SK-N-SH treated with all-trans-retinoic acid at 6 μM for 48 hours (cell line): ENCODE data around the gene BNC2.

Experiments
- ARNTL ChIP-seq: fragments of 450-650 bp; formaldehyde crosslinking; IDR thresholded peaks from 2 replicates; pipeline ENCODE4 v1.5.0; 2020; ENCODE audit warnings: low read depth, mild to moderate bottlenecking, moderate library complexity, borderline replicate concordance
- BACH2 ChIP-seq: fragments of 250-450 bp; sonication (Bioruptor Pico); IDR thresholded peaks from 2 replicates; pipeline ENCODE4 v1.9.0; 2021; ENCODE audit warnings: mild to moderate bottlenecking, borderline replicate concordance
- CSDC2 ChIP-seq: fragments of 250-450 bp; sonication (Bioruptor Pico); IDR thresholded peaks from 2 replicates; pipeline ENCODE4 v1.5.0; 2020; ENCODE audit warnings: mild to moderate bottlenecking, moderate library complexity
- ESRRG ChIP-seq: fragments of 250-450 bp; sonication (Bioruptor Pico); IDR thresholded peaks from 2 replicates; pipeline ENCODE4 v1.6.1; 2021; ENCODE audit warnings: mild to moderate bottlenecking
- ISL1 ChIP-seq: fragments of 250-450 bp; sonication (Bioruptor Pico); IDR thresholded peaks from 2 replicates; pipeline ENCODE4 v2.1.2; 2022; ENCODE audit warnings: mild to moderate bottlenecking, moderate library complexity
- RARB ChIP-seq: fragments of 250-450 bp; sonication (Bioruptor Pico); IDR thresholded peaks from 2 replicates; pipeline ENCODE4 v1.8.0; 2021; ENCODE audit warnings: mild to moderate bottlenecking, moderate library complexity
- SNAI2 ChIP-seq: fragments of 250-450 bp; sonication (Bioruptor Pico); IDR thresholded peaks from 2 replicates; pipeline ENCODE4 v1.5.0; 2020; ENCODE audit warnings: mild to moderate bottlenecking, moderate library complexity
- TCF4 ChIP-seq: fragments of 250-450 bp; sonication (Bioruptor Pico); IDR thresholded peaks from 2 replicates; pipeline ENCODE4 v1.8.0; 2021; ENCODE audit warnings: mild to moderate bottlenecking, moderate library complexity, borderline replicate concordance
- ZNF565 ChIP-seq: fragments of 450-650 bp; formaldehyde crosslinking; conservative IDR thresholded peaks from 2 replicates; pipeline ENCODE4 v1.5.0; 2020; ENCODE audit warnings: low read depth, mild to moderate bottlenecking, moderate library complexity
- ZNF70 ChIP-seq: fragments of 450-650 bp; formaldehyde crosslinking; IDR thresholded peaks from 2 replicates; pipeline ENCODE4 v1.5.0; 2020; ENCODE audit warnings: mild to moderate bottlenecking, moderate library complexity
- ZNF8 ChIP-seq: fragments of 450-650 bp; formaldehyde crosslinking; IDR thresholded peaks from 2 replicates; pipeline ENCODE4 v1.5.0; 2020; ENCODE audit warnings: mild to moderate bottlenecking, moderate library complexity
- TF ChIP-seq, protein P1 (sequence below): fragments of 250-450 bp; sonication (Bioruptor Pico); IDR thresholded peaks from 2 replicates; pipeline ENCODE4 v1.5.1; 2021; ENCODE audit warnings: mild to moderate bottlenecking, moderate library complexity
- TF ChIP-seq, protein P2 (sequence below): fragments of 250-450 bp; sonication (Bioruptor Pico); IDR thresholded peaks from 2 replicates; pipeline ENCODE4 v1.5.1; 2020; ENCODE audit warnings: low read depth, mild to moderate bottlenecking, moderate library complexity
- TF ChIP-seq, protein P3 (sequence below): fragments of 250-450 bp; sonication (Bioruptor Pico); IDR thresholded peaks from 2 replicates; pipeline ENCODE4 v1.8.0; 2020; ENCODE audit warnings: mild to moderate bottlenecking, moderate library complexity, borderline replicate concordance

DNA sequence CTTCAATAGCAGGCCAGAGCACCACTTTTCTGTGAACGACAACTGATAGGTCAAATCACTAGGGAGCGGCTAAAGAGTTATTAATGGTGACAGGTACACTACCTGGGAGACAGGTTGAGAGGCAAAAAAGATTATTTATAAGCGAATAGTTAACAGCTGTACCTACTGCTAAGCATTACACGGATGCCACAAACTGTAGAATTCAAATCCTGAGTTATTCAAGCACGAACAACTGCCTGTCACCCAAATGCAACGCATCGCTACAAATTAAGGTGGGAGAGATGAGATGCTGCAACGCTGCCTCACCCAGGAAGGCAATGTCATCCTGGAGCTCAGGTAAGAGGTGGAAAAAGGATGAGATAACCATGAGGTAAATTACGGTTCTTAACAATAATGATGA, 342.9 kb downstream of the BNC2 start:
- TF ChIP-seq RARB (CRISPR knock-in tag) (no peak), ZNF565 (no peak), BACH2 (CRISPR knock-in tag) (no peak), CSDC2 (CRISPR knock-in tag) (no peak), TCF4 (CRISPR knock-in tag) (no peak), ZNF8 (CRISPR knock-in tag) (no peak), ZNF70 (CRISPR knock-in tag) (no peak), ISL1 (CRISPR knock-in tag) (no peak), ESRRG (no peak), SNAI2 (no peak), ARNTL (CRISPR knock-in tag) (no peak)
- TF ChIP-seq, protein P1, sequence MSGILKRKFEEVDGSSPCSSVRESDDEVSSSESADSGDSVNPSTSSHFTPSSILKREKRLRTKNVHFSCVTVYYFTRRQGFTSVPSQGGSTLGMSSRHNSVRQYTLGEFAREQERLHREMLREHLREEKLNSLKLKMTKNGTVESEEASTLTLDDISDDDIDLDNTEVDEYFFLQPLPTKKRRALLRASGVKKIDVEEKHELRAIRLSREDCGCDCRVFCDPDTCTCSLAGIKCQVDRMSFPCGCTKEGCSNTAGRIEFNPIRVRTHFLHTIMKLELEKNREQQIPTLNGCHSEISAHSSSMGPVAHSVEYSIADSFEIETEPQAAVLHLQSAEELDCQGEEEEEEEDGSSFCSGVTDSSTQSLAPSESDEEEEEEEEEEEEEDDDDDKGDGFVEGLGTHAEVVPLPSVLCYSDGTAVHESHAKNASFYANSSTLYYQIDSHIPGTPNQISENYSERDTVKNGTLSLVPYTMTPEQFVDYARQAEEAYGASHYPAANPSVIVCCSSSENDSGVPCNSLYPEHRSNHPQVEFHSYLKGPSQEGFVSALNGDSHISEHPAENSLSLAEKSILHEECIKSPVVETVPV, result no peak
- TF ChIP-seq, protein P2, sequence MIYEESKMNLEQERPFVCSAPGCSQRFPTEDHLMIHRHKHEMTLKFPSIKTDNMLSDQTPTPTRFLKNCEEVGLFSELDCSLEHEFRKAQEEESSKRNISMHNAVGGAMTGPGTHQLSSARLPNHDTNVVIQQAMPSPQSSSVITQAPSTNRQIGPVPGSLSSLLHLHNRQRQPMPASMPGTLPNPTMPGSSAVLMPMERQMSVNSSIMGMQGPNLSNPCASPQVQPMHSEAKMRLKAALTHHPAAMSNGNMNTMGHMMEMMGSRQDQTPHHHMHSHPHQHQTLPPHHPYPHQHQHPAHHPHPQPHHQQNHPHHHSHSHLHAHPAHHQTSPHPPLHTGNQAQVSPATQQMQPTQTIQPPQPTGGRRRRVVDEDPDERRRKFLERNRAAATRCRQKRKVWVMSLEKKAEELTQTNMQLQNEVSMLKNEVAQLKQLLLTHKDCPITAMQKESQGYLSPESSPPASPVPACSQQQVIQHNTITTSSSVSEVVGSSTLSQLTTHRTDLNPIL, result no peak
- TF ChIP-seq, protein P3, sequence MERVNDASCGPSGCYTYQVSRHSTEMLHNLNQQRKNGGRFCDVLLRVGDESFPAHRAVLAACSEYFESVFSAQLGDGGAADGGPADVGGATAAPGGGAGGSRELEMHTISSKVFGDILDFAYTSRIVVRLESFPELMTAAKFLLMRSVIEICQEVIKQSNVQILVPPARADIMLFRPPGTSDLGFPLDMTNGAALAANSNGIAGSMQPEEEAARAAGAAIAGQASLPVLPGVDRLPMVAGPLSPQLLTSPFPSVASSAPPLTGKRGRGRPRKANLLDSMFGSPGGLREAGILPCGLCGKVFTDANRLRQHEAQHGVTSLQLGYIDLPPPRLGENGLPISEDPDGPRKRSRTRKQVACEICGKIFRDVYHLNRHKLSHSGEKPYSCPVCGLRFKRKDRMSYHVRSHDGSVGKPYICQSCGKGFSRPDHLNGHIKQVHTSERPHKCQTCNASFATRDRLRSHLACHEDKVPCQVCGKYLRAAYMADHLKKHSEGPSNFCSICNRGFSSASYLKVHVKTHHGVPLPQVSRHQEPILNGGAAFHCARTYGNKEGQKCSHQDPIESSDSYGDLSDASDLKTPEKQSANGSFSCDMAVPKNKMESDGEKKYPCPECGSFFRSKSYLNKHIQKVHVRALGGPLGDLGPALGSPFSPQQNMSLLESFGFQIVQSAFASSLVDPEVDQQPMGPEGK, result no peak
